ENCODE data around the gene TNFSF10. TPM values are rescaled to one million over a fixed set of nuclear protein-coding genes. Genes with fewer than 3 reads are reported as not detected.

Gene TNFSF10
- total RNA-seq, 6 experiments from 2014 or later, result 12.9 to 57.6 (median 40.0) TPM

DNA sequence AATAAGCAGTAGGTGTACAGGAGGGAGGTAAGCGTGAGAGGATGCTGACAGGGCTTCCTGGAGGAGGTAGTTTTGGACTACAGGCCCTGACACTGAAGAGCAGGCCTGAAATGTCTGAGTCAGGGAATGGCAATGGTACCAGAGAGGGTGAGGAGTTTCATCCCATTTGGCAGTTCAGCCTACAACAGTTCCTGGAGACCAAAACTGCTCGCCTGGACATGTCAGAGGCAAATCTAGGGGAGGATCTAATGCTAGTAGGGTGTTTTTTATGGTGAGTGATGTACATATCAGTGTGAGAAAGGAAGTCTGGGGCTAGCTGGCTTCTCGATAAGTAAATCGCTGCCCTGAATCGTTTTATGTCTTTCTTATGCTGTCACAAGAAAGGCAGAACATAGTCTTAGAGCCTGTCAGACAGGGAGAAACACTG lies 13.8 kb upstream of the TNFSF10 start:
- DNase-seq (no peak), ATAC-seq (no peak)
- Histone ChIP-seq H3K36me3 (no peaks in the 10 kb centered on the region), H3K27ac (peak overlapping the region in 1 of 3 donors; percentile 15), H3K9me3 (no peaks in the 10 kb centered on the region), H3K27me3 (no peaks in the 10 kb centered on the region), H3K4me1 (peaks cover 0 to 26% (median 3%) of the 10 kb centered on the region in 4 donors), H3K4me3 (no peak overlapping the region)
- no peak for TF ChIP-seq POLR2A (IDR thresholded peaks at IDR 0.05)
- TF ChIP-seq, protein P1, sequence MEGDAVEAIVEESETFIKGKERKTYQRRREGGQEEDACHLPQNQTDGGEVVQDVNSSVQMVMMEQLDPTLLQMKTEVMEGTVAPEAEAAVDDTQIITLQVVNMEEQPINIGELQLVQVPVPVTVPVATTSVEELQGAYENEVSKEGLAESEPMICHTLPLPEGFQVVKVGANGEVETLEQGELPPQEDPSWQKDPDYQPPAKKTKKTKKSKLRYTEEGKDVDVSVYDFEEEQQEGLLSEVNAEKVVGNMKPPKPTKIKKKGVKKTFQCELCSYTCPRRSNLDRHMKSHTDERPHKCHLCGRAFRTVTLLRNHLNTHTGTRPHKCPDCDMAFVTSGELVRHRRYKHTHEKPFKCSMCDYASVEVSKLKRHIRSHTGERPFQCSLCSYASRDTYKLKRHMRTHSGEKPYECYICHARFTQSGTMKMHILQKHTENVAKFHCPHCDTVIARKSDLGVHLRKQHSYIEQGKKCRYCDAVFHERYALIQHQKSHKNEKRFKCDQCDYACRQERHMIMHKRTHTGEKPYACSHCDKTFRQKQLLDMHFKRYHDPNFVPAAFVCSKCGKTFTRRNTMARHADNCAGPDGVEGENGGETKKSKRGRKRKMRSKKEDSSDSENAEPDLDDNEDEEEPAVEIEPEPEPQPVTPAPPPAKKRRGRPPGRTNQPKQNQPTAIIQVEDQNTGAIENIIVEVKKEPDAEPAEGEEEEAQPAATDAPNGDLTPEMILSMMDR (IDR thresholded peaks at IDR 0.05), result no peak
- WGBS (ENCODE audit: insufficient coverage, low coverage, low lambda C conversion rate, missing lambda C conversion rate), result 70% methylated on average over 4 of the region's 5 CpGs
- intact Hi-C loops (cut with DNase I), result no loop called here

DNA sequence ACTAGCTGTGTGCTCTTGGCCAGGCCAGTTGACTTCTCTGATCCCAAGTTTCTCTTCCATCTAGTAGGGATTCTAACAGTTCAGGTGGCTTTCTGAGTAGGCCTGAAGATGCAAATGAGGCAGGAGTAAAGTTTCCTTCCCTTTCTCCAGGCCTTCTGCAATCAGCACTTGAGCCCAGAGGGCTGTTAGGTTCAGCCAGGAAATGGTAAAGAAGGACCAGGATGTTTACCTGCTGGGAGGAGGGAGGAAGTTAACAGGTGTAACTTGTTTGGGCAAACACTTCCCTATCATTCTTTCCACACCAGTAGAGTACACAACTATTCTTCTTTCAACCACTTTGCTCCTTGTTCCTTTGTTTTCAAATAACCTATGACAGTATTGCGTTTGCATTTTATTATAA lies 13.3 kb upstream of the TNFSF10 start:
- no peak for TF ChIP-seq POLR2A (IDR thresholded peaks at IDR 0.05)
- TF ChIP-seq, protein P1 (IDR thresholded peaks at IDR 0.05), result no peak

DNA sequence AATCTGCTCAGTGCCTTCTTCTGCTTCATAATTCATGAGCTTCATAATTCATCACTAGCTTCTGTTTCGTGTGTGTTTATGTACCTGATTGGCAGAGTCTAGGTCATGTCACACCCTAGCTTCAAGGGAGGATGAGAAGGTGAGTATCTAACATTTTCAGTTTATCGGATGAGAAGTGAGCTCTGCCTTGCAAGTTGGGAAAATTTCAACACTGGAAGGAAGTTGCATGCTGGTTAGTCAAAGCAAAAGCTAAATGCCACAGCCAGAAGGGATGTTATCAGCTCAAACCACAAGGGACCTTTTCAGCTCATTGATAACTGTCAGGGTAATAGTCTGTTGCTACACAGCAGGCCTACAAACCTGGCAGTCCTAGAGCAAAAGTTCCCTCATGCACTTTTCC lies 7.3 kb upstream of the TNFSF10 start:
- ATAC-seq (peak; percentile 32 to 55 (median 39)), DNase-seq (no peak)
- Histone ChIP-seq H3K9me3 (no peaks in the 10 kb centered on the region), H3K4me3 (no peak overlapping the region), H3K27ac (no peak overlapping the region), H3K36me3 (no peaks in the 10 kb centered on the region), H3K27me3 (no peaks in the 10 kb centered on the region), H3K4me1 (no peaks in the 10 kb centered on the region)
- TF ChIP-seq POLR2A (IDR thresholded peaks at IDR 0.05), result no peak
- TF ChIP-seq, protein P1 (IDR thresholded peaks at IDR 0.05), result no peak
- WGBS (ENCODE audit: insufficient coverage, low coverage, low lambda C conversion rate, missing lambda C conversion rate), result 24% methylated on average over 2 of the region's 2 CpGs
- intact Hi-C loops (cut with DNase I), result no loop called here

More for the DNA sequence above, 13.3 kb upstream of the TNFSF10 start:
- H3K27ac ChIP-seq, result no peak overlapping the region
- H3K9me3 ChIP-seq, result no peaks in the 10 kb centered on the region
- WGBS (ENCODE audit: insufficient coverage, low coverage, low lambda C conversion rate, missing lambda C conversion rate), result 100% methylated on average over 1 of the region's 1 CpG
- H3K4me3 ChIP-seq, result no peak overlapping the region
- intact Hi-C loops (cut with DNase I), result no loop called here
- peaks cover 0 to 21% (median under 1%) of the 10 kb centered on the region in 4 donors for H3K4me1 ChIP-seq
- H3K36me3 ChIP-seq, result no peaks in the 10 kb centered on the region
- no peaks in the 10 kb centered on the region for H3K27me3 ChIP-seq
- ATAC-seq (no peak), DNase-seq (no peak)

DNA sequence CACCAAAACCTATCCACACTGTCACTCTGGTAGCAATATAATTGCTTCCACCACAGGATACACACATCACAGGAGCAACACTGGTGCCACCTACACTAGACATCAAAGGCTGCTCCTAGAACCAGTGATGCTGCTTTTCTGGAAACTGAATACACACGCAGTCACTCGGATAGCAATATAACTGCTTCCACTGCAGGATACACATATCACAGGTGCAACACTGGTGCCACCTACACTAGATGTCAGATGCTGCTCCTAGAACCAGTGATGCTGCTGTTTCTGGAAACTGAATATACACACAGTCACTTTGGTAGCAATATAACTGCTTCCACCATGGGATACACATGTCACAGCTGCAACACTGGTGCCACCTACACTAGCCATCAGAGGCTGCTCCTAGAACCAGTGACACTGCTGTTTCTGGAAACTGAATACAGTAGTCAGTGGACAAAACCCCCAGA lies 6.9 kb upstream of the TNFSF10 start:
- H3K27ac ChIP-seq, result no peak overlapping the region
- H3K9me3 ChIP-seq, result no peaks in the 10 kb centered on the region
- WGBS (ENCODE audit: insufficient coverage, low coverage, low lambda C conversion rate, missing lambda C conversion rate), result 83% methylated on average over 1 of the region's 2 CpGs
- no peak for TF ChIP-seq POLR2A (IDR thresholded peaks at IDR 0.05)
- TF ChIP-seq, protein P1 (IDR thresholded peaks at IDR 0.05), result no peak
- no peaks in the 10 kb centered on the region for H3K4me1 ChIP-seq
- H3K4me3 ChIP-seq, result no peak overlapping the region
- no peaks in the 10 kb centered on the region for H3K36me3 ChIP-seq
- DNase-seq (no peak), ATAC-seq (no peak)
- no peaks in the 10 kb centered on the region for H3K27me3 ChIP-seq
- intact Hi-C loops (cut with DNase I), result no loop called here

DNA sequence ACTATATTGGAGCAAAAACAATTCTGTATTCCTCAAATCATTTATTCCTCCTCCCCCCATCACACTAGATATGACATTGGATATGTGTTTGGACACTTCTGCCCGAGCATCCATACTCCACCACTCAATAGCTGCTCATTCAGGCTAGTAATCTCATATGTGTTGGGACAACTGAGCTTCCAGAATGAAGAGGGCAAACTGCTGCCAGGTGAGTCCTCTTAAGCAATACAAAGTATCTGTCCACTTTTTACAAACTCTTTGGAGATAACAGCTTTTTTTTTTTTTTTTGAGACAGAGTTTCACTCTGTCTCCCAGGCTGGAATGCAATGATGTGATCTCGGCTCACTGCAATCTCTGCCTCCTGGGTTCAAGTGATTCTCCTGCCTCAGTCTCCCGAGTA lies 5.4 kb upstream of the TNFSF10 start:
- H3K4me3 ChIP-seq, result no peak overlapping the region
- H3K9me3 ChIP-seq, result no peaks in the 10 kb centered on the region
- no peaks in the 10 kb centered on the region for H3K27me3 ChIP-seq
- intact Hi-C loops (cut with DNase I), result no loop called here
- no peak for DNase-seq
- ATAC-seq, result peak in 2 of 4 donors; percentile 32 to 52
- H3K4me1 ChIP-seq, result peaks cover 0 to 2% (median 0%) of the 10 kb centered on the region in 4 donors
- no peaks in the 10 kb centered on the region for H3K36me3 ChIP-seq
- WGBS (ENCODE audit: insufficient coverage, low coverage, low lambda C conversion rate, missing lambda C conversion rate), result 74% methylated on average over 3 of the region's 3 CpGs
- no peak overlapping the region for H3K27ac ChIP-seq
- TF ChIP-seq, protein P1 (IDR thresholded peaks at IDR 0.05), result no peak
- no peak for TF ChIP-seq POLR2A (IDR thresholded peaks at IDR 0.05)
